ENCODE data around the gene PPP1R7.

DNA sequence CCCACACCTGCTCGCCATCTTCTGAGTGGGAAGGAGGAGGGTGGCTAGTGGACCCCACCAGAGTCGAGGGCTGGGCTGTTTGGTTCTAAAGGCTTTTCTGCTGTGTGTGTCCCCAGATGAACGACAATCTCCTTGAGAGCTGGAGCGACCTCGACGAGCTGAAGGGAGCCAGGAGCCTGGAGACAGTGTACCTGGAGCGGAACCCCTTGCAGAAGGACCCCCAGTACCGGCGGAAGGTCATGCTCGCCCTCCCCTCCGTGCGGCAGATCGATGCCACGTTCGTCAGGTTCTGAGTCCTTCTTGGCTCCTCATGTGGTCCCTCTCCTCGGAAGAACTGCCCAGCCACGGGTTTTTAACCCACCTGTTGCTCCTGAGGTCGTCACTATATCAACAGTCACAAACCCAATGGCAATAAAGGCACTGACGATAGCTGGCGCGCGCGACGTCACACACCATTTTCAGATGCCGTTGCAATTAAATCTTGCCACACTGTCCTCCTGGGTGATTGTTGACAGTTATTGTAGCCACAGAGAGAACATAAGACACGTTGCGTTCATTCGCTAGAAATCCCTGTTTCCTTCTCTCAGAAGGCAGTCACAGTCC, 32.4 kb downstream of the PPP1R7 start:
- no peak for TF ChIP-seq RCOR1 (IDR thresholded peaks at IDR 0.05; ENCODE audit: insufficient replicate concordance, low read length)
- TF ChIP-seq POLR2A (IDR thresholded peaks at IDR 0.05; ENCODE audit: low read depth, low read length): no peak
- TF ChIP-seq, protein P1, sequence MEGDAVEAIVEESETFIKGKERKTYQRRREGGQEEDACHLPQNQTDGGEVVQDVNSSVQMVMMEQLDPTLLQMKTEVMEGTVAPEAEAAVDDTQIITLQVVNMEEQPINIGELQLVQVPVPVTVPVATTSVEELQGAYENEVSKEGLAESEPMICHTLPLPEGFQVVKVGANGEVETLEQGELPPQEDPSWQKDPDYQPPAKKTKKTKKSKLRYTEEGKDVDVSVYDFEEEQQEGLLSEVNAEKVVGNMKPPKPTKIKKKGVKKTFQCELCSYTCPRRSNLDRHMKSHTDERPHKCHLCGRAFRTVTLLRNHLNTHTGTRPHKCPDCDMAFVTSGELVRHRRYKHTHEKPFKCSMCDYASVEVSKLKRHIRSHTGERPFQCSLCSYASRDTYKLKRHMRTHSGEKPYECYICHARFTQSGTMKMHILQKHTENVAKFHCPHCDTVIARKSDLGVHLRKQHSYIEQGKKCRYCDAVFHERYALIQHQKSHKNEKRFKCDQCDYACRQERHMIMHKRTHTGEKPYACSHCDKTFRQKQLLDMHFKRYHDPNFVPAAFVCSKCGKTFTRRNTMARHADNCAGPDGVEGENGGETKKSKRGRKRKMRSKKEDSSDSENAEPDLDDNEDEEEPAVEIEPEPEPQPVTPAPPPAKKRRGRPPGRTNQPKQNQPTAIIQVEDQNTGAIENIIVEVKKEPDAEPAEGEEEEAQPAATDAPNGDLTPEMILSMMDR (conservative IDR thresholded peaks at IDR 0.05; ENCODE audit: low read depth, low read length): no peak
- TF ChIP-seq, protein P2, sequence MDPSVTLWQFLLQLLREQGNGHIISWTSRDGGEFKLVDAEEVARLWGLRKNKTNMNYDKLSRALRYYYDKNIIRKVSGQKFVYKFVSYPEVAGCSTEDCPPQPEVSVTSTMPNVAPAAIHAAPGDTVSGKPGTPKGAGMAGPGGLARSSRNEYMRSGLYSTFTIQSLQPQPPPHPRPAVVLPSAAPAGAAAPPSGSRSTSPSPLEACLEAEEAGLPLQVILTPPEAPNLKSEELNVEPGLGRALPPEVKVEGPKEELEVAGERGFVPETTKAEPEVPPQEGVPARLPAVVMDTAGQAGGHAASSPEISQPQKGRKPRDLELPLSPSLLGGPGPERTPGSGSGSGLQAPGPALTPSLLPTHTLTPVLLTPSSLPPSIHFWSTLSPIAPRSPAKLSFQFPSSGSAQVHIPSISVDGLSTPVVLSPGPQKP (IDR thresholded peaks at IDR 0.05; ENCODE audit: borderline replicate concordance, low read depth, low read length): no peak
- no peak for TF ChIP-seq SMC3 (IDR thresholded peaks at IDR 0.05; ENCODE audit: low read depth, low read length)
- no peak for TF ChIP-seq FOS (IDR thresholded peaks at IDR 0.05; ENCODE audit: low read depth, low read length)
- TF ChIP-seq RFX5 (IDR thresholded peaks at IDR 0.05; ENCODE audit: low read depth, low read length): no peak
- TF ChIP-seq MAZ (IDR thresholded peaks at IDR 0.05; ENCODE audit: borderline replicate concordance, low read depth, low read length): no peak
- TF ChIP-seq, protein P3, sequence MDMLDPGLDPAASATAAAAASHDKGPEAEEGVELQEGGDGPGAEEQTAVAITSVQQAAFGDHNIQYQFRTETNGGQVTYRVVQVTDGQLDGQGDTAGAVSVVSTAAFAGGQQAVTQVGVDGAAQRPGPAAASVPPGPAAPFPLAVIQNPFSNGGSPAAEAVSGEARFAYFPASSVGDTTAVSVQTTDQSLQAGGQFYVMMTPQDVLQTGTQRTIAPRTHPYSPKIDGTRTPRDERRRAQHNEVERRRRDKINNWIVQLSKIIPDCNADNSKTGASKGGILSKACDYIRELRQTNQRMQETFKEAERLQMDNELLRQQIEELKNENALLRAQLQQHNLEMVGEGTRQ (IDR thresholded peaks at IDR 0.05; ENCODE audit: low read depth, low read length): no peak
- no peak for TF ChIP-seq MXI1 (IDR thresholded peaks at IDR 0.05; ENCODE audit: borderline replicate concordance, low read depth, low read length)
- TF ChIP-seq CEBPB (IDR thresholded peaks at IDR 0.05; ENCODE audit: low read depth, low read length): no peak
- no peak for TF ChIP-seq BHLHE40 (IDR thresholded peaks at IDR 0.05; ENCODE audit: low read depth, low read length)

Measured in IMR-90 (cell line).